SK-N-SH (cell line): ENCODE measurements around the gene RPL7L1. TPM values are rescaled to one million over a fixed set of nuclear protein-coding genes. Genes with fewer than 3 reads are reported as not detected.
"Not testable (repeated sequence)": the region's sequence is repeated elsewhere in the genome, so short reads cannot be mapped to it uniquely, and the experiment has no call there.

Source experiments
- CTCF ChIA-PET: fragments of 300-600, 350-600 bp; formaldehyde crosslinking; extraction: SDS; loops from one replicate; lab custom pipeline; 2021; lab: Yijun Ruan, JAX
- POLR2A ChIA-PET: fragments of 350-600 bp; sonication (Branson Sonifier 250); formaldehyde crosslinking; extraction: SDS; loops from one replicate; lab custom pipeline; 2020; ENCODE audit warnings: antibody characterized with exemption, inconsistent platforms; lab: Yijun Ruan, JAX
- DNase-seq: peaks from one replicate; pipeline ENCODE4 v3.0.0; 2012
- H2AFZ ChIP-seq: fragments of 200-600 bp; sonication (generic); 2 replicates; pipeline ENCODE4 v1.8.1; 2016; ENCODE audit warnings: antibody characterized with exemption, mild to moderate bottlenecking, low read depth
- H3F3A ChIP-seq: fragments of 200-600 bp; sonication (generic); replicated peaks from 2 replicates; pipeline ENCODE3; 2016; ENCODE audit warnings: antibody characterized with exemption, mild to moderate bottlenecking; ENCODE audit not compliant: insufficient read depth
- H3K27ac ChIP-seq, 2 experiments: fragments of 200-500 bp in 1 of 2; fragments of 200-600 bp in 1 of 2; sonication (Bioruptor generic) in 1 of 2; sonication (generic), shearing (Covaris generic) in 1 of 2; 2 replicates each; pipeline versions ENCODE4 v1.5.1 to v1.6.1; 2014 to 2016; ENCODE audit warnings: low read depth in 2 of 2, inconsistent platforms in 1 of 2, low read length in 1 of 2, mild to moderate bottlenecking in 1 of 2, mixed read lengths in 1 of 2
- H3K27me3 ChIP-seq: fragments of 200-600 bp; sonication (generic), shearing (Covaris generic); 2 replicates; pipeline ENCODE4 v1.6.1; 2016; ENCODE audit warnings: mixed run types; ENCODE audit not compliant: insufficient read depth
- H3K36me3 ChIP-seq, 2 experiments: fragments of 200-500 bp in 1 of 2; fragments of 200-600 bp in 1 of 2; sonication (Bioruptor generic) in 1 of 2; sonication (generic) in 1 of 2; replicated peaks in 1 of 2; 2 replicates each; pipeline versions ENCODE3 to v1.5.1; 2014 to 2016; ENCODE audit warnings: low read length in 1 of 2, mild to moderate bottlenecking in 1 of 2; ENCODE audit not compliant: insufficient read depth in 2 of 2, control insufficient read depth in 1 of 2
- H3K4me1 ChIP-seq, 2 experiments: fragments of 200-500 bp in 1 of 2; fragments of 200-600 bp in 1 of 2; sonication (Bioruptor generic) in 1 of 2; sonication (generic), shearing (Covaris generic) in 1 of 2; 2 replicates each; pipeline versions ENCODE4 v1.5.1 to v1.6.1; 2014 to 2016; ENCODE audit warnings: low read depth in 1 of 2, low read length in 1 of 2, mixed run types in 1 of 2; ENCODE audit not compliant: insufficient read depth in 2 of 2, control insufficient read depth in 1 of 2
- H3K4me2 ChIP-seq: fragments of 200-600 bp; sonication (generic), shearing (Covaris generic); 2 replicates; pipeline ENCODE4 v1.6.1; 2017; ENCODE audit warnings: mixed run types
- H3K4me3 ChIP-seq, 2 experiments: fragments of 200-500 bp in 1 of 2; fragments of 200-600 bp in 1 of 2; sonication (Bioruptor generic) in 1 of 2; sonication (generic), shearing (Covaris generic) in 1 of 2; 2 replicates each; pipeline versions ENCODE4 v1.5.1 to v1.8.1; 2014 to 2016; ENCODE audit warnings: low read depth in 2 of 2, inconsistent platforms in 1 of 2, low read length in 1 of 2, mild to moderate bottlenecking in 1 of 2, mixed read lengths in 1 of 2, moderate library complexity in 1 of 2
- H3K79me2 ChIP-seq: fragments of 200-600 bp; sonication (generic); 2 replicates; pipeline ENCODE4 v1.8.1; 2017; ENCODE audit warnings: mild to moderate bottlenecking; ENCODE audit not compliant: insufficient read depth
- H3K9ac ChIP-seq: fragments of 200-600 bp; sonication (generic); 2 replicates; pipeline ENCODE4 v1.6.1; 2017; ENCODE audit warnings: mixed run types
- H3K9me2 ChIP-seq: fragments of 200-600 bp; sonication (generic); 2 replicates; pipeline ENCODE4 v1.6.1; 2017; ENCODE audit warnings: mixed run types
- H3K9me3 ChIP-seq: fragments of 200-600 bp; sonication (generic); 2 replicates; pipeline ENCODE4 v1.6.1; 2017; ENCODE audit warnings: mixed run types, mild to moderate bottlenecking, moderate library complexity
- H4K20me1 ChIP-seq: fragments of 200-600 bp; sonication (generic); 2 replicates; pipeline ENCODE4 v1.6.1; 2017; ENCODE audit warnings: mild to moderate bottlenecking, mixed run types; ENCODE audit not compliant: insufficient read depth
- GABPA ChIP-seq: IDR thresholded peaks from 2 replicates; pipeline ENCODE4 v1.4.0; 2012; ENCODE audit warnings: low read depth, mild to moderate bottlenecking
- GATA2 ChIP-seq: sonication (generic); formaldehyde crosslinking; IDR thresholded peaks from 2 replicates; pipeline ENCODE4 v1.5.0; 2020; ENCODE audit warnings: mild to moderate bottlenecking, missing genetic modification reagents
- SMC3 ChIP-seq: IDR thresholded peaks from 2 replicates; pipeline ENCODE4 v1.6.1; 2012; ENCODE audit warnings: low read depth, low read length, improper control_type of control experiment
- TCF12 ChIP-seq: IDR thresholded peaks from 2 replicates; pipeline ENCODE4 v1.4.0; 2012
- WGBS: methylation state at CpG from one replicate; pipeline ENCODE4 v1.1.6; 2017; ENCODE audit warnings: low lambda C conversion rate; 5-methylcytosine and 5-hydroxymethylcytosine counted together
- polyA plus RNA-seq, 3 experiments: library from polyadenylated mRNA; depleted of rRNA; stranded (reverse); fragments of >200 nt; gene quantifications; 2 replicates each; pipeline ENCODE4 v1.2.3, GENCODE V29; 2012
- TF ChIP-seq, protein P1 (sequence below): IDR thresholded peaks from 2 replicates; pipeline ENCODE4 v1.4.0; 2012; ENCODE audit warnings: low read depth

The RPL7L1 gene
- polyA plus RNA-seq, 1 of the 3 experiments (the other 2 are of a cell fraction) = 22.1 TPM

DNA sequence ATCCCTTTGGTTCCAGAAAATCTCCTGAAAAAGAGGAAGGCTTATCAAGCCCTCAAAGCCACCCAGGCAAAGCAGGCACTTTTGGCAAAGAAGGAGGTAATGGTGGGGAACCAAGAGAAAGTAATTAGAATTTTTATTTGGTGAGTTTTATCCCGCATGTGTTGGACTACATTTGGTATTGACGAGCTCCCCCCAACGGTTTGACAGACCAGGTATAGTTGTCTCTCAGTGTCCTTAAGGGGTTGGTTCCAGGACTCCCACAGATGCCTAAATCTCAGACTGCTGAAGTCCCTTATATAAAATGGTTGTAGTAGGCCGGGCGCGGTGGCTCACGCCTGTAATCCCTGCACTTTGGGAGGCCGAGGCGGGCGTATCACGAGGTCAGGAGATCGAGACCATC, 1.5 kb downstream of the RPL7L1 start:
- not testable (repeated sequence) for H3K27me3 ChIP-seq, DNase-seq, H3K9me2 ChIP-seq, H2AFZ ChIP-seq, H4K20me1 ChIP-seq, H3K9me3 ChIP-seq, H3K4me1 ChIP-seq
- H3K79me2 ChIP-seq = peaks cover 52% of the 10 kb centered on the region
- H3F3A ChIP-seq = peaks cover 16% of the 10 kb centered on the region
- H3K4me3 ChIP-seq = peak overlapping the region; percentile 74 to 87
- peak overlapping the region; percentile 81 for H3K4me2 ChIP-seq
- CTCF ChIA-PET = interaction anchor here (0.6 to 1.3 kb wide), 2 partner anchors 9 to 155 kb away, joined by 3 read pairs; no protein-coding TSS in a partner anchor
- WGBS = 81% methylated on average over 12 of the region's 12 CpGs
- peaks cover 29 to 48% of the 10 kb centered on the region in 2 experiments for H3K36me3 ChIP-seq
- POLR2A ChIA-PET = interaction anchor here (0.9 to 2.7 kb wide), 3 partner anchors 9 to 219 kb away, joined by 3 to 18 read pairs (median 4); a partner anchor contains a TSS
- peak overlapping the region in 1 of 2 experiments; percentile 89; a peak in 1 of 4 replicates for H3K27ac ChIP-seq
- H3K9ac ChIP-seq = peak overlapping the region; percentile 93

DNA sequence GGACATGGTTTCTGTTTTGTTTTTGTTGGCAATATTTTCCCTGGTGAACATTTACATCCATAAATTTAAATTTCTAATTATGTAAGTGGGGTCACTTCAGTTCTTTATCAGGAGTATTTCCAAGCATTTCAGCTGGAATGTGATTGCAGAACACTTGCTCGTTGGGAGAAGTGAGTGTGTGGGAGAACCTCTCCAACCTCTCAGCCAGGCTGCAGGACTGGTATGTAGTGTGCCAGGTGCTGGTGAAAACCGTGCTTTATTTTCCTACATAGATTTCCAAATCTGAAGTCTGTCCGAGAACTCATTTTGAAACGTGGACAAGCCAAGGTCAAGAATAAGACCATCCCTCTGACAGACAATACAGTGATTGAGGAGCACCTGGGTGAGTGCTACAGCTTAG, 6.3 kb downstream of the RPL7L1 start:
- Histone ChIP-seq H3K4me2 (no peak overlapping the region), H3K9me3 (no peaks in the 10 kb centered on the region), H4K20me1 (no peaks in the 10 kb centered on the region), H3K9me2 (no peaks in the 10 kb centered on the region), H3K4me3 (no peak overlapping the region), H3K36me3 (peaks cover 31 to 66% of the 10 kb centered on the region in 2 experiments), H3K79me2 (peaks cover 63% of the 10 kb centered on the region), H3K27ac (no peak overlapping the region), H3K9ac (no peak overlapping the region), H3K4me1 (peaks cover 0 to 5% of the 10 kb centered on the region in 2 experiments; a peak in 2 of 4 replicates), H2AFZ (no peak overlapping the region), H3F3A (peaks cover 39% of the 10 kb centered on the region), H3K27me3 (no peaks in the 10 kb centered on the region)
- 78% methylated on average over 4 of the region's 4 CpGs for WGBS
- ChIA-PET CTCF (no interaction called here), POLR2A (interaction anchor here (0.6 kb wide), 1 partner anchor 32 kb away, joined by 4 read pairs; no protein-coding TSS in a partner anchor)
- no peak for DNase-seq
- TF ChIP-seq TCF12 (no peak), GATA2 (no peak), SMC3 (no peak), GABPA (no peak)
- TF ChIP-seq, protein P1, sequence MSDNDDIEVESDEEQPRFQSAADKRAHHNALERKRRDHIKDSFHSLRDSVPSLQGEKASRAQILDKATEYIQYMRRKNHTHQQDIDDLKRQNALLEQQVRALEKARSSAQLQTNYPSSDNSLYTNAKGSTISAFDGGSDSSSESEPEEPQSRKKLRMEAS = no peak

DNA sequence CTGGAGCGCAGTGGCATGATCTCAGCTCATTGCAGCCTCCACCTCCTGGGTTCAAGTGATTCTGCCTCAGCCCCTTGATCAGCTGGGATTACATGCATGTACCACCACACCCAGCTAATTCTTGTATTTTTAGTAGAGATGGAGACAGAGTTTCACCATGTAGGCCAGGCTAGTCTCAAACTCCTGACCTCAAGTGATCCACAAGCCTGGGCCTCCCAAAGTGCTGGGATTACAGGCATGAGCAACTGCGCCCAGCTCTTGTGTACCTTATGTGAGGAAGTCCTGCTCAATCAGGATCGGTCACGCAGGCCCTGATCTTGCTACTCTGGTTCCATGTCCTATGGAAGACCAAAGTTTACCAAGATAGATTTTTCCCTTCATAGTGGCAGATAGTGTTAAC, 8.8 kb downstream of the RPL7L1 start:
- peaks cover 27 to 43% of the 10 kb centered on the region in 2 experiments for H3K36me3 ChIP-seq
- DNase-seq, H3K27me3 ChIP-seq, H3K9ac ChIP-seq, H3K4me2 ChIP-seq, H3K4me3 ChIP-seq, H4K20me1 ChIP-seq, H3K4me1 ChIP-seq, POLR2A ChIA-PET, H2AFZ ChIP-seq, H3K9me2 ChIP-seq, H3K9me3 ChIP-seq, H3K27ac ChIP-seq: not testable (repeated sequence)
- WGBS = 92% methylated on average over 3 of the region's 4 CpGs
- peaks cover 38% of the 10 kb centered on the region for H3K79me2 ChIP-seq
- CTCF ChIA-PET = interaction anchor here (1.1 kb wide), 1 partner anchor 13 kb away, joined by 3 read pairs; no protein-coding TSS in a partner anchor
- peaks cover 39% of the 10 kb centered on the region for H3F3A ChIP-seq
